HEK293 (cell line): ENCODE data around the gene OGDHL.

Experiments used
- CTCF ChIA-PET: fragments of 350-600 bp; formaldehyde crosslinking; extraction: SDS; loops from one replicate; lab custom pipeline; 2021; ENCODE audit warnings: antibody characterized with exemption; lab: Yijun Ruan, JAX
- POLR2A ChIA-PET: fragments of 300-600 bp; formaldehyde crosslinking; extraction: SDS; loops from one replicate; lab custom pipeline; 2020; ENCODE audit warnings: antibody characterized with exemption, inconsistent platforms; lab: Yijun Ruan, JAX
- H3K27ac ChIP-seq: fragments of 200-500 bp; sonication (Bioruptor generic); 2 replicates; pipeline ENCODE4 v1.5.1; 2014; ENCODE audit warnings: low read depth, low read length, control low read depth, inconsistent platforms; ENCODE audit errors: extremely low read depth
- H3K36me3 ChIP-seq, 2 experiments: fragments of 200-500 bp in 1 of 2; sonication (Bioruptor generic) in 1 of 2; 1 replicate in 1 of 2; 2 replicates in 1 of 2; pipeline ENCODE4 v1.5.1; 2014 to 2017; ENCODE audit warnings: inconsistent platforms in 2 of 2, low read length in 2 of 2; ENCODE audit not compliant: control insufficient read depth in 2 of 2, insufficient read depth in 1 of 2
- H3K4me1 ChIP-seq: fragments of 200-500 bp; sonication (Bioruptor generic); 2 replicates; pipeline ENCODE4 v1.5.1; 2014; ENCODE audit warnings: mild to moderate bottlenecking, low read length, inconsistent platforms; ENCODE audit not compliant: control insufficient read depth, insufficient read depth
- H3K4me3 ChIP-seq: 2 replicates; pipeline ENCODE4 v1.5.1; 2011; ENCODE audit warnings: low read depth, mild to moderate bottlenecking, control low read depth, low read length, moderate library complexity
- H3K9me3 ChIP-seq: fragments of 200-500 bp; sonication (Bioruptor generic); 2 replicates; pipeline ENCODE4 v1.5.1; 2014; ENCODE audit warnings: low read depth, low read length, inconsistent platforms; ENCODE audit not compliant: control insufficient read depth, insufficient read depth
- GLIS2 ChIP-seq: fragments of 450-650 bp; formaldehyde crosslinking; IDR thresholded peaks from 2 replicates; pipeline ENCODE4 v1.5.1; 2016; ENCODE audit warnings: missing biosample characterization, missing genetic modification characterization
- INSM2 ChIP-seq: fragments of 450-650 bp; formaldehyde crosslinking; IDR thresholded peaks from 2 replicates; pipeline ENCODE4 v1.5.1; 2016; ENCODE audit warnings: missing biosample characterization, missing genetic modification characterization
- MZF1 ChIP-seq: fragments of 450-650 bp; formaldehyde crosslinking; IDR thresholded peaks from 2 replicates; pipeline ENCODE4 v1.5.1; 2017; ENCODE audit warnings: missing biosample characterization, missing genetic modification characterization, borderline replicate concordance
- OVOL3 ChIP-seq: fragments of 450-650 bp; formaldehyde crosslinking; IDR thresholded peaks from 2 replicates; pipeline ENCODE4 v1.5.1; 2016; ENCODE audit warnings: missing biosample characterization, missing genetic modification characterization
- PATZ1 ChIP-seq: fragments of 450-650 bp; formaldehyde crosslinking; IDR thresholded peaks from 2 replicates; pipeline ENCODE4 v1.5.1; 2016; ENCODE audit warnings: missing biosample characterization, missing genetic modification characterization
- PBX3 ChIP-seq: sonication (generic); formaldehyde crosslinking; IDR thresholded peaks from 2 replicates; pipeline ENCODE4 v1.8.1; 2022; ENCODE audit warnings: mild to moderate bottlenecking, moderate library complexity, missing genetic modification reagents
- RBAK ChIP-seq: fragments of 450-650 bp; formaldehyde crosslinking; IDR thresholded peaks from 2 replicates; pipeline ENCODE4 v1.5.1; 2016; ENCODE audit warnings: missing biosample characterization, missing genetic modification characterization
- ZFHX2 ChIP-seq: fragments of 450-650 bp; formaldehyde crosslinking; conservative IDR thresholded peaks from 2 replicates; pipeline ENCODE4 v1.5.1; 2016; ENCODE audit warnings: missing biosample characterization, missing genetic modification characterization
- ZNF10 ChIP-seq: fragments of 450-650 bp; formaldehyde crosslinking; IDR thresholded peaks from 2 replicates; pipeline ENCODE4 v1.5.1; 2017; ENCODE audit warnings: missing biosample characterization, missing genetic modification characterization
- ZNF121 ChIP-seq: fragments of 450-650 bp; formaldehyde crosslinking; IDR thresholded peaks from 2 replicates; pipeline ENCODE4 v1.5.1; 2016; ENCODE audit warnings: missing biosample characterization, missing genetic modification characterization
- ZNF133 ChIP-seq: fragments of 450-650 bp; formaldehyde crosslinking; IDR thresholded peaks from 2 replicates; pipeline ENCODE4 v1.5.1; 2016; ENCODE audit warnings: missing biosample characterization, missing genetic modification characterization
- ZNF18 ChIP-seq: fragments of 450-650 bp; formaldehyde crosslinking; IDR thresholded peaks from 2 replicates; pipeline ENCODE4 v1.5.1; 2016; ENCODE audit warnings: missing biosample characterization, missing genetic modification characterization
- ZNF221 ChIP-seq: fragments of 450-650 bp; formaldehyde crosslinking; IDR thresholded peaks from 2 replicates; pipeline ENCODE4 v1.5.1; 2017; ENCODE audit warnings: missing biosample characterization, missing genetic modification characterization, borderline replicate concordance
- ZNF26 ChIP-seq: fragments of 450-650 bp; formaldehyde crosslinking; IDR thresholded peaks from 2 replicates; pipeline ENCODE4 v1.5.1; 2016; ENCODE audit warnings: missing biosample characterization, missing genetic modification characterization
- ZNF302 ChIP-seq: fragments of 450-650 bp; formaldehyde crosslinking; IDR thresholded peaks from 2 replicates; pipeline ENCODE4 v1.5.1; 2016; ENCODE audit warnings: missing biosample characterization, missing genetic modification characterization, low read depth
- ZNF335 ChIP-seq: fragments of 450-650 bp; formaldehyde crosslinking; conservative IDR thresholded peaks from 2 replicates; pipeline ENCODE4 v1.5.1; 2016; ENCODE audit warnings: missing biosample characterization, missing genetic modification characterization
- ZNF391 ChIP-seq: fragments of 450-650 bp; formaldehyde crosslinking; IDR thresholded peaks from 2 replicates; pipeline ENCODE4 v1.5.1; 2016; ENCODE audit warnings: low read depth, missing biosample characterization, missing genetic modification characterization, borderline replicate concordance
- ZNF423 ChIP-seq: fragments of 450-650 bp; formaldehyde crosslinking; IDR thresholded peaks from 2 replicates; pipeline ENCODE4 v1.5.1; 2016; ENCODE audit warnings: missing biosample characterization, missing genetic modification characterization
- ZNF514 ChIP-seq: fragments of 450-650 bp; formaldehyde crosslinking; IDR thresholded peaks from 2 replicates; pipeline ENCODE4 v1.5.1; 2016; ENCODE audit warnings: missing biosample characterization, missing genetic modification characterization
- ZNF529 ChIP-seq: fragments of 450-650 bp; formaldehyde crosslinking; IDR thresholded peaks from 2 replicates; pipeline ENCODE4 v1.5.1; 2017; ENCODE audit warnings: missing genetic modification characterization, missing biosample characterization; ENCODE audit not compliant: insufficient replicate concordance
- ZNF548 ChIP-seq: fragments of 450-650 bp; formaldehyde crosslinking; IDR thresholded peaks from 2 replicates; pipeline ENCODE4 v1.5.1; 2016; ENCODE audit warnings: missing biosample characterization, missing genetic modification characterization
- ZNF623 ChIP-seq: fragments of 450-650 bp; formaldehyde crosslinking; IDR thresholded peaks from 2 replicates; pipeline ENCODE4 v1.5.1; 2016; ENCODE audit warnings: missing biosample characterization, missing genetic modification characterization
- ZNF747 ChIP-seq: fragments of 450-650 bp; formaldehyde crosslinking; IDR thresholded peaks from 2 replicates; pipeline ENCODE4 v1.5.1; 2016; ENCODE audit warnings: missing biosample characterization, missing genetic modification characterization
- ZXDB ChIP-seq: fragments of 450-650 bp; formaldehyde crosslinking; IDR thresholded peaks from 2 replicates; pipeline ENCODE4 v1.5.1; 2016; ENCODE audit warnings: missing biosample characterization, missing genetic modification characterization

Gene OGDHL

GRCh38 chr10:49738616-49739360 lies 23.3 kb downstream of the OGDHL start:
- TF ChIP-seq ZNF302 (tag by site-specific recombination) (no peak), ZNF121 (tag by site-specific recombination) (no peak), ZNF26 (tag by site-specific recombination) (no peak), ZNF10 (tag by site-specific recombination) (no peak), OVOL3 (tag by site-specific recombination) (no peak), PBX3 (CRISPR knock-in tag) (no peak), ZNF221 (tag by site-specific recombination) (no peak)
- Histone ChIP-seq H3K9me3 (no peaks in the 10 kb centered on the region), H3K36me3 (peaks cover 4 to 21% of the 10 kb centered on the region in 2 experiments; a peak in 2 of 3 replicates), H3K4me1 (no peaks in the 10 kb centered on the region), H3K27ac (no peak overlapping the region), H3K4me3 (no peak overlapping the region)
- POLR2A ChIA-PET: no interaction called here
- CTCF ChIA-PET: no interaction called here

- Histone ChIP-seq H3K4me1 (no peaks in the 10 kb centered on the region), H3K36me3 (peaks cover 4 to 19% of the 10 kb centered on the region in 2 experiments; a peak in 2 of 3 replicates), H3K4me3 (no peak overlapping the region), H3K9me3 (no peaks in the 10 kb centered on the region), H3K27ac (no peak overlapping the region)
- CTCF ChIA-PET: interaction anchor here (0.6 kb wide), 1 partner anchor 475 kb away, joined by 3 read pairs; no protein-coding TSS in a partner anchor
- no peak for TF ChIP-seq ZNF335
- TF ChIP-seq ZNF391 (tag by site-specific recombination): no peak
- TF ChIP-seq ZFHX2 (tag by site-specific recombination): no peak
- no peak for TF ChIP-seq ZNF514
- no peak for TF ChIP-seq ZNF623 (tag by site-specific recombination)
- TF ChIP-seq PATZ1: no peak
- no peak for TF ChIP-seq PBX3 (CRISPR knock-in tag)
- no peak for TF ChIP-seq GLIS2 (tag by site-specific recombination)
- no peak for TF ChIP-seq ZNF747 (tag by site-specific recombination)
- no peak for TF ChIP-seq MZF1 (tag by site-specific recombination)
- no peak for TF ChIP-seq ZXDB (tag by site-specific recombination)
- no peak for TF ChIP-seq ZNF133 (tag by site-specific recombination)
- no peak for TF ChIP-seq ZNF548
- no peak for TF ChIP-seq ZNF529 (tag by site-specific recombination)
- TF ChIP-seq RBAK (tag by site-specific recombination): no peak
- TF ChIP-seq ZNF18 (tag by site-specific recombination): no peak
- TF ChIP-seq INSM2 (tag by site-specific recombination): no peak
- TF ChIP-seq ZNF423: no peak
- POLR2A ChIA-PET: no interaction called here
Observed at GRCh38 chr10:49737474-49738201, 24.5 kb downstream of the OGDHL start.
